Stimulated activated CD4-positive, alpha-beta T cell treated with anti-CD3 and anti-CD28 coated beads, Interleukin-2, amount 100 ng/mL, for 24 hours (primary cell): ENCODE data around the gene SLC2A14.
"Not testable (repeated sequence)": the region's sequence is repeated elsewhere in the genome, so short reads cannot be mapped to it uniquely, and the experiment has no call there.

Experiments
- DNase-seq, 2 donors: peaks; one replicate each; pipeline ENCODE4 v3.0.0-alpha.2; 2020

The SLC2A14 gene

DNA sequence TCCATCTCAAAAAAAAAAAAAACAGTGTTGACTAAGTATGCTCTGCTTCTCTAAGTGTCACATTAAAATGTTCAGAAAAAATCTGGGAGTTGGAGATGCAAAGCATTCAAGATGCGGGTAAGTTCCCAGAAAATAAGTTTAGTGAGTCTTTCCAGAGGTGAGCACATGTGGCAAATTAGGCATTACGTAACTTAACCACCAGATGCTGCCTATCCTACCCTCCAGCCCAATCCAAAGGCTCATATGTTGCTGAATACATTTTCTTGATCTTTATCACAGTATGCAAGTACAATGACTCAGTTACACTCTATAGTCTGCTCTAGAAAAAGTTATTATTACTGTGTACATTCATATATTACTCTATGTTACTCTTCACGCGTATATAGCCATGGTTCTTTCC is 3.6 kb downstream of the SLC2A14 start:
- DNase-seq = no peak

DNA sequence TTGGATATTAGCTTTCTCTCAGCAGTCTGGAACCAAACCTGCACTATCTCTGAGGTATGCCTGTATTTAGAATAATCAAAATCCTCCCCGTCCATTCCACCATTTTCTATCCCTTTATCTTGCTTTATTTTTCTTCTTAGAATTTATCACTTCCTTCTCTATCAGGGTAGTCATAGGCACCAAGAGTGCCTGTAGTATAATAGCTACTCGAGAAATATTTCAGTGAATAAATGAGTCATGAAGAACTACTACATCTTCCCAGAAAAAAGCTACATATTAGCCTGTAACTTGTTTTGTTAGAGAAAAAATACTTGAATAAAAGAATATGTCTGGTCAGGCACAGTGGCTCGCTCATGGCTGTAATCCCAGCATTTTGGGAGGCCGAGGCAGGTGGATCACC is 4.3 kb downstream of the SLC2A14 start:
- DNase-seq = no peak

DNA sequence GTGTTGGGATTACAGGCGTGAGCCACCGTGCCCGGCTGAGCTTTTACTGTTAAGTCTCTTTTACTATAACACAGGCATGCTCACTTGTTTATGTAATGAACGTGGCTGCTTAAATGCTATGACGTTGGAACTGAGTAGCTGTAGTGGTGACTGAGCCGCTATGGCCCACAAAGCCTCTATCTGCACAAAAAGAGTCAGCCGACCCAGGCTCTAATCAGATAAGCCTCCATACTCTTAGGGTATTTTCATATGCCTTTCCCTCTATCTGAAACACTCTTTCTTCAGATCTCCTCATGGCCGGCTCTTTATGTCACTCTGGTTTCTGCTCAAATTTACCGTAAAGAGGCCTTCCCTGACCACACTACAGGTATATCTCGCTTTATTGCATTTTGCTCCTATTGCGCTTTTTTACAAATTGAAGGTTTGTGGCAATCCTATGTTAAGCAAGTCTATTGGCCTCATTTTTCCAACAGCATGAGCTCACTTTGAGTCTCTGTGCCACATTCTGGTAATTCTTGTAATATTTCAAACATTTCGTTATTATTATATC is 8.0 kb downstream of the SLC2A14 start:
- no peak for DNase-seq

DNA sequence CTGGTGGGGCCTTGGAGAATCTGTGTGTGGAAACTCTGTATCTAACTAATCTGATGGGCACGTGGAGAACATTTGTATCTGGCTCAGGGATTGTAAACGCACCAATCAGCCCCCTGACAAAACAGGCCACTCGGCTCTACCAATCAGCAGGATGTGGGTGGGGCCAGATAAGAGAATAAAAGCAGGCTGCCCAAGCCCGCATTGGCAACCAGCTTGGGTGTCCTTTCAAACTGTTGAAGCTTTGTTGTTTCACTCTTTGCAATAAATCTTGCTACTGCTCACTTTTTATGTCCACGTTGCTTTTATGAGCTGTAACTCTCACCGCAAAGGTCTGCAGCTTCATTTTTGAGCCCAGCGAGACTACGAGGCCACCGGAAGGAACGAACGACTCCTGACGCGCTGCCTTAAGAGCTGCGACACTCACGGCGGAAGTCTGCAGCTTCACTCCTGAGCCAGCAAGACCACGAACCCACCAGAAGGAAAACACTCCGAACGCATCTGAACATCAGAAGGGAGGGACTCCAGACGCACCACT is 9.8 kb downstream of the SLC2A14 start:
- peak in 1 of 2 donors; percentile 23 for DNase-seq

DNA sequence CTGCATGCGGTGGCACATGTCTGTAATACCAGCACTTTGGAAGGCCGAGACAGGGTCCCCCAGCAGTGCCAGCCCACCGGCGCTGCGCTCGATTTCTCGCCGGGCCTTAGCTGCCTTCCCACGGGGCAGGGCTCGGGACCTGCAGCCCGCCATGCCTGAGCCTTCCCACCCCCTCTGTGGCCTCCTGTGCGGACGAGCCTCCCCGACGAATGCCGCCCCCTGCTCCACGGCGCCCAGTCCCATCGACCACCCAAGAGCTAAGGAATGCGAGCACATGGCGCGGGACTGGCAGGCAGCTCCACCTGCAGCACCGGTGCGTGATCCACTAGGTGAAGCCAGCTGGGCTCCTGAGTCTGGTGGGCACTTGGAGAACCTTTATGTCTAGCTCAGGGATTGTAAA is 10.4 kb downstream of the SLC2A14 start:
- DNase-seq = not testable (repeated sequence)

DNA sequence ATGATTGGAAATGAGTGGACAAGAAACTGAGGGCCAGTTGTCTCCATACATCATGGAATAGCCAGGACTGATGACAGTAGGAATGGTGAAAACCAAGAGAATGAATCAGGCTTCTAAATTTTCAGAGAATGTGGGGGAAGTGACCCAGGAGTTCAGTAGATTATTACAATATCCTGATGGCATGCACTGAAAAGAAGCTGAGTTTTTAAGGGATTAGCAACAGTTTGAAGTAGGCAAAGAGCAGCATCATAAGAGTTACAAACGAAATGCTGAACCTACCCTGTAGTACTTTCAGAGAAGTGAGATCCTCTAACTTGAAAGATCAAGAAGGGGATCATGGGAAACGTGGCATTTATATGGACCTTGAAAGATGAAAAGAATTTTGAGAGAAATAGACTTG is 13.2 kb downstream of the SLC2A14 start:
- DNase-seq = no peak

DNA sequence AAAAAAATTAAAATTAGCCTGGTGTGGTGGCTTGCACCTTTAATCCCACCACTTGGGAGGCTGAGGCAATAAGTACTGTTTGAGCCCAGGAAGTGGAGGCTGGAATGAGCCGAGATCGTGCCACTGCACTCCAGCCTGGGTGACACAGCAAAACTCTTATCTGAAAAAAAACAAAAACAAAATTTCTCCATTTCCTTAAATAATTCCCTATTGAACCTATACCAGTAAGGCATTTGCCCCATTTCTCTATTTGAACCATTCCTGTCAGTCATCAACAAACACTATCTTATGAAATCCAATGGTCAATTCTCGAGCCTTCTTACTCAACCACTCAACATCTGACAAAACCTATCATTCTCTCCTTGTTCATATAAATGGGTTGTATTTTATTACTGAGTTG is 14.7 kb downstream of the SLC2A14 start:
- DNase-seq = no peak

DNA sequence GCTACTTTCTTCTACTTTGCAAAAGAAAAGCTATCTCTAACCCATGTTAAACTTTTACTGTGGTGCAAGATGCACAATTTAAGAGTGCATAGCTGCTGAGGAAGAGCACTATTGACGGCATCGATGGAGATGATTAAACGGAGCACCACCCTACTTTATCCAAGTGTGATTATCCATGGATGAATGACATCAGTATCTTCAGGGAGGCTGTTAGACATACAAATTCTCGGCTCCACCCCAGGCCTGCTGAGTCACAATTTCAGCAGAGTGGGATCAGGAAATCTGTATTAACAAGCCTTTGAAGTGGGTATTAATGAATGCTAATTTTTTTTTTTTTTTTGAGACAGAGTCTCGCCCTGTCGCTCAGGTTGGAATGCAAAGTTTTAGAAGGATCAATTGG is 16.2 kb downstream of the SLC2A14 start:
- DNase-seq = no peak

DNA sequence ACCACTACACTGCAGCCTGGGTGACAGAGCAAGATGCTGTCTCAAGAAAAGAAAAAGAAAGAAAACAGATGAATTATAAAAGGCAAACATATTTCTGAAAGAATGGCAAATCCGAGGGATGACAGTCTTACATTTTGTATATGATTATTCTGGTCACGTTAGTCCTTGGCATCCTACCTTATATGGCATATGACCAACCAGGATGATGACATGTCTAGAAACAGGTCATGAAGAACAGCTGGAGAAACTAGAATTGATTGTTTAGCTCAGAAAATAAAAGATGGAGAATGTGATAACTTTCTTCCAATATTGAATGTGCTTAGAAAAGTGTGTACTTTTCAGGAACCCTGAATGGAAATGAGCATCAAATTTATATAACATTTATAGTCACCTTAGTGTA is 19.2 kb downstream of the SLC2A14 start:
- no peak for DNase-seq

DNA sequence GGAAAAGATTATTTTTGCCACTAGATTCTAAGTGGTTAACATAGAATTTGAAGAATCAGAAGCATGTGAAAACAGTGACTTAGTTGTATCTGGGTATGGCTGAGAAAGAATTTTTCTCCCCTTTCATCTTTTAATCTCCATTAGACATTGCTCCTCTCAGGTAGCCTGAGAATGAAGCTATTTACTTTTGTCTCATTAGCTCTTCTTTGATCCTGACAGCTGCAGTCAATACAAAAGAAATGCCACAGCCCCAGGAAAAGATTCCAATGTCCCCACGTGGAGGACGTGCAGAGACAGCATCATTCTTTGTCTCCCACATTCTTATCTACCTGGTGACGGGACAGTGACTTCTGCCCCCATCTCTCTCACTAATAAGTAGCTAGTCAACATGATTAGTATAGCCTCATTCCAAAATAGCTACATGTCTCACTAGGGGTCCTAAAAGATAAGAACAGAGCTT is 21.1 kb downstream of the SLC2A14 start:
- not testable (repeated sequence) for DNase-seq

DNA sequence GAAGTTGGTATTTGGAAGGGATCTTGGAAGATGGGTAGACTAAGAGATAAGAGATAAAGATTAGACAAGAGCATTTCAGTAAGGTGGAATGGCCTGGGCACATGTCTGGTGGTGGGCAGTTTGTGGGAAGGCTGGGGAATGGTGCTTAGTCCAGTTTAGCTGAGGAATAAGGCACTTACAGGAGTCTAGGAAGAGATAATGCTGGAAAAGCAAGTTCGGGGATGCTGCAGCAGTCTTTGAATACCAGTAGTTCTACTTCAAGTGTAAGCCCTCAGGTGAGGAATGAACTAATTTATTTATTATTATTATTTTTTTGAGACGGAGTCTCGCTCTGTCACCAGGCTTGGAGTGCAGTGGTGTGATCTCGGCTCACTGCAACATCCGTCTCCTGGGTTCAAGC is 22.6 kb downstream of the SLC2A14 start:
- DNase-seq = not testable (repeated sequence)

DNA sequence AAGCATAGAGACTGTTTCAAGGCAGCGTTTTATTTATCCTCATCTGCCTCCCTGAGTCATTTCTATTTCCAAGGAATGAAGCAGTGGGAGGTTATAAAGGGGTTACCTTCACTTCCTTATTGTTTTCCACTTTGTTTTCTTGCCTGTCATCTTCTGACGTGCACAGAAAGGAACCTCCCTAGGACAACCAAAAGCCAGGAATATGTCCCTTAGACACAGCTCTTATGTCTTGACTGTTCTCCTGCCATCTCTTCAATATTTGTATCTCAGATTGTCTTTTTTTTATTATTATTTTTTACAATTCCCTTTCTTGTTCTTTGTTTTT is 24.7 kb downstream of the SLC2A14 start:
- not testable (repeated sequence) for DNase-seq

DNA sequence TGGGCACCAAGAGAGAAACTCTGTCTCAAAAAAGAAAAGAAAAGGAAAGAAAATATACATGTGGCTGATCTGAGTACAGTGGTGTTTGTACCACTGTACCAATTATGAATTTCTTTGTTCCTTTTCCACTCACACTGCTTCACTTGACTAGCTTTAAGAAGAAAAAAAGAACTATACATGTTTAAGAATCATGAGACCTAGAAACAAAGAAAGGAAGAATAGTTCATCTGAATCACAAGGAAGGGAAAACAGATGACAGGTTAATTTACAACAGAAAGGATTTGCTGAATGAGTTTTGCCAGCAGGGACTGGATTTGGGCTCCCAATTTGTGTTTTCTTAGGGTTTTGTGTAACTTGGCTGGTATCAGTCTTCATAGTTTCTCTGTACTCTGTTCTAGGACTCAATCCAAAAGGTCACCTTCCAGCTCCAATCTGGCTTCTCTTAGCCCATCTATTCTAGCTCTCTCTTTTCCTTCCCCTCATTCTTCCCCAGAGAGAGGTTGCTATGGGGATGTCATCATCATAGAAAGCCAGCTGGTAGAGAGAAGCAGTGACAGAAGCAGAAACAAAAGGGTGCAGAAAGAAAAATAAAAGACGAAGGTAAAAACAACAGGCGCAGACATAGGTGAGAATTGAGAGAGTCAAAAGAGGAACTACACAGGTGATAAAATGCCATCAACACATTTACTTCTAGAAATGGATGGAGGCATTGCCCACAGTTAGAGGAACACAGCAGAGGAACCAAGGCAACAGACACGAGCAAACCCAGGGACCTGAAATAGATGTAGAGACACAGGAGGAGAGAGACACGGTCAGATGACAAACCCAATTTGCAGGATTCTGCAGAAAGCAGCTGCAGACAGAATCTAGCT is 25.3 kb downstream of the SLC2A14 start:
- not testable (repeated sequence) for DNase-seq

DNA sequence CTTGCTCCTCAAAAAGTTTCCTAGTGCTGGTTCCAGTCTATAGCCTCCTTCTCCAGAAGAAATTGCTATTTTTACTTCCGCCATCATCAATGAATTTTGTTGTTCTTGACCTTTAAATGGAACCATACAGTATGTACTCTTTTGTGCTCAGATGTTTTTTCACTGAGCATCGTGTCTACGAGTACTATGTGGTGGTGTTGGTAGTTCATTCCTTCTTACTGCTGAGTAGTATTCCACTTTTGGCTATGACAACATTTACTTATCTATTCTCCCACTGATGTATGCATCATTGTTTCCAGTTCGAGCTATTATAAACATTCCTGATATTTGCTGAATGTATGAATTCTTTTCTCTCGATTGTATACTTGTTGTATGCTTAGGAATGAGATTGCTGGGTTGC is 28.6 kb downstream of the SLC2A14 start:
- DNase-seq = no peak

DNA sequence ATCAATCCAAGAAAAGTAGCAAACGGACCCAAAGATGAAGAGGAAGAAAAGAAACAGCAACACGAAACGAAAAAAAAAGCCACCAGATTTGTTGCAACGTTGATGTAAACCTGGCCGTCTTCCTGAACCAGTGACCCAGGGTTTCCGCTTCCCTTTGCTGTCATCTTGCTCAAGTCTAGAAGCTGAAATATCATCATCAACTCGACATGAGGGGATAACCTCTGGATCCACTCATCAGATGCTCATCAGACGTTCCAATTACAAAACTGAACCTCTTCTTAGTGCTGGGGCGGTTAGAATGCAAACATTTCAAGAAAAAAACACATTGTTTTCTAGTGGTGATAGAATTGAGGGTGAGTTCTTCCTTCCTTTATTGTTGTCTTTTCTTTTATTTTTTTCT is 29.1 kb downstream of the SLC2A14 start:
- not testable (repeated sequence) for DNase-seq

DNA sequence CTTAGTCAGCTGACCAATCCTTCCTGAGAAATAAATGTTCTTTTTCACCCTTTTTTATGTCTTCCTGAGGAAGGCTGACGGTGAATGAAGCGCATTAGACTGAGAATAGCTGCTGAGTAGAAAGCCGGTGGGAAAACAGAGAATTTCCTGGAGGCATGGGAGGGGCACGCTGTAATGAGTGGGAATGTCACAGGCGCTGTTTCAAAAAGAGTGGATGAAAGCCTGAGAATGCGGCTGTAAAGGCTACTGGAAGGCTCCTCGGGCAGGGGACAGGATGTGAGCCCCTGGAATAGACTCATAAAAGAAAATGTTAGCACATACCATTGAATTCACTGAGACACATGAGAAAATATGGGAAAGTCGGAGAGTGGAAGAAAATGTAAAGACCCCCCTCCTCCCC is 29.6 kb downstream of the SLC2A14 start:
- DNase-seq = not testable (repeated sequence)

DNA sequence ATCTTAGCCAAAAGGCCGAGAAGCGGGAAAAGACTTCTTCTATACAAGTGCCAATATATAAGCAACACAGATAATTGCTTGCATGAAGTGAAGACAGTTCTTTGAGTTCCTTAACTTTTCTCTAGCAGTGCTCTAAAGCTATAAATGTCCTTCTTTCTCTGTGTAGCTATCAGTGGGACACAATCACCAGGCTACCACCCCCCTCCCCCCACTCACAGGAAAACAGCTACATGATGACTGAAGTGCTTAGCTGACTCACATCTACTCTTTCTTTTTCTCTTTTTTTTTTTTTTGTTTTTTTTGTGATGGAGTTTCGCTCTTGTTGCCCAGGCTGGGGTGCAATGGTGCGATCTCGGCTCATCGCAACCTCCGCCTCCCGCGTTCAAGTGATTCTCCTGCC is 30.3 kb downstream of the SLC2A14 start:
- DNase-seq = not testable (repeated sequence)

DNA sequence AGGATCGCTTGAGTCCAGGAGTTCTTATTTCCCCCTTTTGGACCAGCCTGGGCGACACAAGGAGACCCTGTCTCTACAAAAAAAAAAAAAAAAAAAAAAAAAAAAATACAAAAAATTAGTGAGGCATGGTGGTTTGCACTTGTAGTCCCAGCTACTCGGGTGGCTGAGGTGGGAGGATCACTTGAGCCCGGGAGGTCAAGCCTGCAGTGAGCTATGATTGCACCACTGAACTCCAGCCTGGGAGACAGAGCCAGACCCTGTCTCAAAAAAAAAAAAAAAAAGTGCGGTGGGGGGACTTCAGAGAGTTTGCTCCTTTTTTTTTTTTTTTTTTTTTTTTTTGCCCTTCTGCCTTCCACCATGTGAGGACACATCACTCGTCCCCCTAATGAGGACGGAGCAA is 32.9 kb downstream of the SLC2A14 start:
- not testable (repeated sequence) for DNase-seq

DNA sequence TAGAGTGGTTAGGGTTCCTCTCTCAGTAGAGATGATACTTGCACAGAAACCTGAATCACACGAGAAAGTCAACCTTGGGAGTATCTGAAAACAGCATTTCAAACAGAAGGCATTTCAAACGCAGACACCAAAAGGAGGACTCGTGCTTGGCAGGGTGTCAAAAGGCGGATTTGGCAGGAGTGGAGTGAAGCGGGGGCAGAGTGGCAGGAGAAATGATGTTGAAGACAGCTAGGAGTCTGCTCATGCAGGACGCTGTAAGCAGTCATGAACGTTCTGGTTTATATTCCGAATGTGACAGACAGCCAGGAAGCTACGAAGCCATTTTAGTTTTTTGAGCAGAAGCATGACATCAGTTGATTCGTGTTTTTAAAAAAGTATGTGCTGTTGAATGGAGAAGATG is 33.5 kb downstream of the SLC2A14 start:
- DNase-seq = not testable (repeated sequence)

DNA sequence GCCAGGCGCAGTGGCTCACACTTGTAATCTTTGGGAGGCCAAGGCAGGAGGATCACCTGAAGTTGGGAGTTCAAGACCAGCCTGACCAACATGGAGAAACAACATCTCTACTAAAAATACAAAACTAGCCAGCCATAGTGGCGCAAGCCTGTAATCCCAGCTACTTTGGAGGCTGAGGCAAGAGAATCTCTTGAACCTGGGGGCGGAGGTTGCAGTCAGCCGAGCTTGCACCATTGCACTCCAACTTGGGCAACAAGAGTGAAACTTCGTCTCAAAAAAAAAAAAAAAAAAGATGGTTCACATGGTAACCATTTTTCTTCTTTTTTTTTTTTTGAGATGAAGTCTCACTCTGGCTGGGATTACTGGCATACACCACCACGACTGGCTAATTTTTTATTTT is 35.3 kb downstream of the SLC2A14 start:
- no peak for DNase-seq

DNA sequence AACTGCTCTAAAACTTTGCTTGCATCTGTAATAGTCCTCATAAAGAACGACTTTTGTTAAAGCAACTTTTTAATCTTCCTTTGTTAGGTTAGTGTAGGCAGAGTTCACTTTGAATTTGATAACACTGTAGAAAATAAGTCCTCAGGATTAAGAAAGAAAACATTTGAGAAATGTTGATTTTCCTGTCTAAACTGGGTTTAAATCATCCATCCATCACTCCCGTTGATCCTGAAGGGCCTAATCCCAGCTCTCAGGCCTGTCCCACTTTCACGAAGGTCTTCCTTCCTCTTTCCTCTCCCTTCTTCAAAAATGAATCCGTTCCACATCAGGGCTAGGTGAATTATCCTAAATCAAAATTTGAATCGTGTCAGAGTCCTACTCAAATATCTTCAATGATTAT is 36.9 kb downstream of the SLC2A14 start:
- no peak for DNase-seq

DNA sequence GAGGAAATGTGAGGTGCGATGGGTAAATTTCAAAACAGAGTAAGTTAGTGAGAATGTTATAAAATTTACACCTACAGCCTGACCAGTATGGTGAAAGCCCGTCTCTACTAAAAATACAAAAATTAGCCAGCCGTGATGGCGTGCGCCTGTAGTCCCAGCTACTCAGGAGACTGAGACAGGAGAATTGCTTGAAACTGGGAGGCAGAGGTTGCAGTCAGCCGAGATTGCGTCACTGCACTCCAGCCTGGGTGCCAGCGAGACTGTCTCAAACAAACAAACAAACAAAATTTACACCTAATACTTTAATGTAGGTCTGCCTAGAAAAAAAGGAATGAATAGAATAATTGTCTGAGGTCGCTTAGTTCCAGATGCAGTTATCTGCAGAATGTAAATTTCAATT is 37.6 kb downstream of the SLC2A14 start:
- no peak for DNase-seq

DNA sequence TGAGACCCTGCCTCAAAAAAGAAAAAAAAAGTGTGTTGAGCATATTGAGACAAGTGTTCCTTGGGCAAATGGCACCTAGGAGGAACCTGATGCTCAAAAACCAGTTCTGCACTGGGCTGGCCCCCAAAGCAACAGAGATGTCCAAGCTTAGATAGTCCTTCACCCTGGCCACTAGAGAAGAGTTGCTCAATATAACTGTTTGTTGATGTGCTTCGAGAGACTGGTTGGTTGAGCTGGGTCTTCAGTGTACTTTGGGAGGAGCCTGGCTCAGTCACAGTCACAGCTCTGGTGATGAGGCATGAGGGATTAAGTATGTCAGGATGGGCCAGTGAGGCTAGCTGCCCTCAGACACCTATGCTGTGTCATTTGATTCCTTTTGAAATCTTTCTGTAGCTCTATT is 38.0 kb downstream of the SLC2A14 start:
- no peak for DNase-seq

DNA sequence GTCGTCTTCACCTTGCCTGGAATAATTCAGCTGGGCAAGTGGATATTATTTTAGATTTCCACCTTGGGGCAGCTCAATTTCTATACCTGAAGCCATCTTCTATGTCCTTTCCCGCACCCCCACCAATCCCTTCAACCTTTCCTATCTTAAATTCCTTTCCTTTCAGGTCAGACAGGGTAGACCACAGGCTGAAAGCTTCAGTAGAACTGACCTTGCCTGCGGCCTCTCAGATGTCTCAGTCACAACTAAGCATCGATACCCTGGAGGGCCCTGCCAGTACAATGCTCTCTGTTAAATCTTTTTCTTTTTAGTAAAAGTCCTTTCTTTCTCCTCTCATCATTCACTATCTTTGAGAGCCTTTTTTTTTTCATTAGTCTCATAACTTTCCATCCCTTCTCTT is 38.9 kb downstream of the SLC2A14 start:
- no peak for DNase-seq
